Natural killer cell treated with Interleukin-12 subunit alpha and Interleukin-12 subunit beta and Interleukin-15 and Interleukin-18, amount 100 ng/mL, for 72 hours (primary cell): ENCODE measurements around the gene FLVCR2. TPM values are rescaled to one million over a fixed set of nuclear protein-coding genes. Genes with fewer than 3 reads are reported as not detected.

Experiments
- ATAC-seq, 2 donors: fragments of 150-1000 bp; cut with Tn5 transposase in 1 of 2; sonication (Bioruptor Pico), chemical (Tn5 transposase) in 1 of 2; 2 replicates each; pipeline ENCODE4 v1.10.0; 2021
- DNase-seq: peaks from one replicate; pipeline ENCODE4 v3.0.0; 2022; ENCODE audit warnings: low spot score
- H3K27ac Mint-ChIP-seq, 2 donors: 1 replicate in 1 of 2; 2 replicates in 1 of 2; pipeline ENCODE4 v1.8.0; 2022; ENCODE audit warnings: mixed read lengths in 2 of 2, mild to moderate bottlenecking in 1 of 2, moderate library complexity in 1 of 2
- H3K27me3 Mint-ChIP-seq, 2 donors: 1 replicate in 1 of 2; 2 replicates in 1 of 2; pipeline ENCODE4 v1.8.0; 2022; ENCODE audit warnings: mixed read lengths in 2 of 2
- H3K36me3 Mint-ChIP-seq: one replicate; pipeline ENCODE4 v1.8.0; 2022; ENCODE audit warnings: mixed read lengths
- H3K4me1 Mint-ChIP-seq, 2 donors: 1 replicate in 1 of 2; 2 replicates in 1 of 2; pipeline ENCODE4 v1.8.0; 2022; ENCODE audit warnings: low read depth in 2 of 2, mixed read lengths in 2 of 2, mild to moderate bottlenecking in 1 of 2
- H3K4me3 Mint-ChIP-seq: one replicate; pipeline ENCODE4 v1.8.0; 2022; ENCODE audit warnings: mixed read lengths
- H3K9me3 Mint-ChIP-seq: 2 replicates; pipeline ENCODE4 v1.8.0; 2022; ENCODE audit warnings: mixed read lengths
- total RNA-seq, 2 donors: library from RNA; stranded (reverse); gene quantifications; one replicate each; pipeline ENCODE4 v1.2.3, GENCODE V29; 2022

Gene FLVCR2
- total RNA-seq, 2 donors from 2014 or later = 5.3 to 21.2 TPM

DNA sequence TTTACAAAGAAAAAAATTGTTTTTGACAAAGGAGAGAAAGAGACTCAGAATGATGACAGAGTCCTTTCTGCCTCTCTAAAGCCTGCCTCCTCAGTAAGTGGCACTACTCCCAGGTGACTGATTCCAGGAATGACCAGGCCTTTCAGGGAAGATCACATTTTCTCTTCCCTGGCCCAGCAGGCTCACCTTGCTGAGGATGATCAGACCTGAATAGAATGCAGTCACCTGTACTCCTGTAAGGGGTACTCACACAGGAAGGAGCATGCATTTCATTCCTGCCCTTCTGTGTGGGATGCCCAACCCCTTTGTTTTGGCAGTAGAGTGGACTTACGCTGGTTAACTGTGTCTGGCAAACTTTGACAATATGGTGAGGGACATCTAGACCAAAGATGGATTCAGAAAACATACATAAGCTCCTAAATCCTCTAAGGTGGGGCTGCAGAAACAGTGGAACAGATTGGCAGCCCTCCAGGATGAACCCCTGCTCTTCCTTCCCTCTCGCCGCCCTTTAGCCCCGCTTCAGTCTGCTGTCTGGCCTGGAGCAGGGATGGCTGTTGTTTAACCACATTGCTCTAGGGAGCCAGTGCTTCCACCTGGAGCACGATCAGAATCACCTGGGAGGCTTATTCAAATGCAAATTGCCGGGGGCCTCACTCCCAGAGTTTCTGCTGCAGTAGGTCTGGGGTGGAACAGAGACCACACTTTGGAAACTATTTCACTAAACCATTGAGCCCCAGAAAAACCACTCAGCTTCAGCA is 52.5 kb downstream of the FLVCR2 start:
- Mint-ChIP-seq H3K27ac (no peak overlapping the region), H3K36me3 (no peaks in the 10 kb centered on the region)

DNA sequence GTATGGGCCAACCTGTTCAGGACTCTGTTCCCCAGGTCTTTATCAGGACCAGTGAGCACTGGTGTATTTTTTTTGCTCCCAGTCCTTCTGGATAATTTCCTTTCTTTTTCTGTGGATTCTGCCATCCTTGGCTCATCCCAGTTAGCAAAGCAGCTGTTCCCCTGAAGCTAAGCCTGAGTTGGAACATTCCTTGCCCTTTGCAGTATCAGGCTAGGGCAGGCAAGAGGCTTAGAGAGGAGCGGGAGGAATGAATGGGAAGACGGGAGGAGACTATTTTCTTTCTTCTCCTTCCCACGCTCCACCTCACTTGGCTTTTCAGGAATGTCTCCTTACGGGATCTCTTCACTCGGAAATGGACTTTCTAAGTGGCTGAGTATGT is 53.0 kb downstream of the FLVCR2 start:
- DNase-seq = no peak
- no peak for ATAC-seq
- Mint-ChIP-seq H3K9me3 (no peaks in the 10 kb centered on the region), H3K27me3 (no peaks in the 10 kb centered on the region), H3K4me1 (no peaks in the 10 kb centered on the region), H3K36me3 (no peaks in the 10 kb centered on the region), H3K27ac (no peak overlapping the region), H3K4me3 (no peak overlapping the region)

More for the DNA sequence above, 52.5 kb downstream of the FLVCR2 start:
- no peak for ATAC-seq
- Mint-ChIP-seq H3K27me3 (no peaks in the 10 kb centered on the region), H3K9me3 (no peaks in the 10 kb centered on the region), H3K4me3 (no peak overlapping the region), H3K4me1 (no peaks in the 10 kb centered on the region)
- DNase-seq = no peak

DNA sequence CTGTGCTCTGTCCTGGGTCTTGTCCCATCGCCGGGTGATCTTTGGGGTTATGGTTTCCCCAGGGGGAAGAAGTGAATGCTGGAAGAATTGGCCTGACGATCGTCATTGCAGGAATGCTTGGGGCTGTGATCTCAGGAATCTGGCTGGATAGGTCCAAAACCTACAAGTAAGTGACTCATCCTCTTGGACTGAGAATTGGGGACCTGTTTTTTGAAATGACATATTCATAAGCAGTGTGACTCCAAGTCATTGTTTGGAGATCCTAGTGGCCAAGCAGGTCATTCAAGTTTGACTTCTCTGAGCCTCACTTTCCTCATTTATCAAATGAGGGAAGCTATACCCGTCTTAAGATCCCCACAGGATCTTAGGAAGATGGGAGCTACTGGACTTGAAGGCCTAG is 56.4 kb downstream of the FLVCR2 start:
- H3K4me3 Mint-ChIP-seq = no peak overlapping the region
- H3K27ac Mint-ChIP-seq = no peak overlapping the region
- no peaks in the 10 kb centered on the region for H3K27me3 Mint-ChIP-seq
- ATAC-seq (no peak), DNase-seq (no peak)
- no peaks in the 10 kb centered on the region for H3K9me3 Mint-ChIP-seq
- H3K4me1 Mint-ChIP-seq = no peaks in the 10 kb centered on the region
- H3K36me3 Mint-ChIP-seq = no peaks in the 10 kb centered on the region

DNA sequence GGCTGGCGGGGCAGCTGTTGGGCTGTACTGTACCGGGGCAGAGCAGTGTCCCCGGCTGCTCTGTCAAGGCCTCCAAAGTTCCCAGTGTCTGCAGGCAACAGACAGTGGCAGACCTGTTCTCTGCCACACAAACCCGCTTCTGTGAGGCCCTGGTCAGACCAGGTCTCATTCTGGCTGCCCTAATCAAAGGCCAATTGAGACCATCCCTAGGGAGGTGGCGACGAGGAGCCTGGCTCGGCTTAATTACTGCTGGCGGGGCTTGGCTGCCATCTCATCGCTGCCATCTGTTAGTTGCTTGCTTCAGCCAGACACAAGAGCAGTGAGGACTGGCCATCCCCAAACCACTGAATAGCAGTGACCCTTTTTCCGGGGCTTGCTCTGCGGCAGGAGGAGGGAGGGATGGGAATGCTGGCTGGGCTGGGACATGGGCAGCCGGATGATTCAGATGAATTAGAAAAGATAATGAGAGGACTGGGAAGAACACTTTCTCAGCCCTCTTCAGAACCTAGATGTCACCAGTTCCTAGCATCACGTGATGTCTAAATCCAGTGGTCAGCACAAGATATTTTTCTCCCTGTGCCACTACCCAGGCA is 57.8 kb downstream of the FLVCR2 start:
- Mint-ChIP-seq H3K36me3 (no peaks in the 10 kb centered on the region), H3K4me1 (no peaks in the 10 kb centered on the region), H3K9me3 (no peaks in the 10 kb centered on the region)

DNA sequence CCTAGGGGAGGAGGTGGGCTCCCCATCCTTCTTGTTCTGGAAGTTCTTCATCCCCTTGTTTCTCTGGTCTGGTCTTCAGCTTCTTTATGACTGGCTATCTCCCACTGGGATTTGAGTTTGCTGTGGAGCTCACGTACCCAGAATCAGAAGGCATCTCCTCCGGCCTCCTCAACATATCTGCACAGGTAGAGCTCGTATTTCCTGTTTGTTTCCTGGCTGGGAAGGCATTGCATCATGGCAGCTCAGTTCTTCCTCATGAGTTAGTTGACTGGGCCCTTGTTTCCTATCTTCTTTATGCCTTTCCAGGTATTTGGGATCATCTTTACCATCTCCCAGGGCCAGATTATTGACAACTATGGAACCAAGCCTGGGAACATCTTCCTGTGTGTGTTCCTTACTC is 62.5 kb downstream of the FLVCR2 start:
- Mint-ChIP-seq H3K27me3 (no peaks in the 10 kb centered on the region), H3K4me1 (no peaks in the 10 kb centered on the region), H3K36me3 (no peaks in the 10 kb centered on the region), H3K27ac (no peak overlapping the region), H3K4me3 (no peak overlapping the region), H3K9me3 (no peaks in the 10 kb centered on the region)
- DNase-seq (no peak), ATAC-seq (no peak)

More for the DNA sequence above, 57.8 kb downstream of the FLVCR2 start:
- Mint-ChIP-seq H3K27me3 (no peaks in the 10 kb centered on the region), H3K4me3 (no peak overlapping the region), H3K27ac (no peak overlapping the region)
- DNase-seq (no peak), ATAC-seq (no peak)

DNA sequence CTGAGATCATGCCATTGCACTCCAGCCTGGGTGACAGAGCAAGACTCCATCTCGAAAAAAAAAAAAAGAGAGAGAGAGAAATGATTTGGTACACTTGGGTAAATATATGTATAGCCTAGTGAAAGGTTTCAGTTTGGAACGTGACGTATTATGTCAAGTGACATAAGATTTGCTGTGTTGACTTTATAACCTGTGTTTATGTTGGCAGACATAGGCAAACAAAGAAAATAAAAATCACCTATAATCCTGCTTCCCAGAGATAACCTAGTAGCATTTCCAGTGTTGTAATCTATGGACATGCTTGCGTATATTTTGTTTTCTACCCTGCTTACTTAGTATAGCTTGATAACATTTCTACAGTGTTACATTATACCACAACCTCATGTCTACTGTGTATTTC is 65.6 kb downstream of the FLVCR2 start:
- H3K27ac Mint-ChIP-seq = no peak overlapping the region
- peaks cover 5% of the 10 kb centered on the region for H3K36me3 Mint-ChIP-seq
- H3K4me3 Mint-ChIP-seq = no peak overlapping the region
- no peak for ATAC-seq
- H3K4me1 Mint-ChIP-seq = no peaks in the 10 kb centered on the region
- H3K27me3 Mint-ChIP-seq = no peaks in the 10 kb centered on the region
- no peak for DNase-seq
- no peaks in the 10 kb centered on the region for H3K9me3 Mint-ChIP-seq

DNA sequence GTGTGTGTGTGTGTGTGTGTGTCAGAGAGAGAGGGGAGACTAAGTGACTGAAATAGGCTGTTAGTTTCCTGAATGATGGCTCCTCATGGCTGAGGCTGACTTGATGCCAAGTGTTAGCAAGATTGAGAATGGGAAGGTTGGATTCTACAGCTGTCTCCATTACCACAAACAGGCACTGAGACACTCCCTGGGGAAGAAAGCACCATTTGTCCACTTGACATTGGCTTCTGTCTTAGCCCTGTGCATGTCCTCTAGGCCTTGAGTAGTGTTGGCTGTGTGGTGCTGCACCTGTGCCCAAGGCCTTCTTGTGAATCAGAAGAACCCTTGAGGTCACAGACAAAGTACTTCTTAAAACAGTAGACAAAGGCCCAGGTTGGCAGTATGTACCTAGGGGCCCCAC is 66.6 kb downstream of the FLVCR2 start:
- Mint-ChIP-seq H3K36me3 (peaks cover 12% of the 10 kb centered on the region), H3K4me1 (no peaks in the 10 kb centered on the region), H3K9me3 (no peaks in the 10 kb centered on the region), H3K27ac (no peak overlapping the region), H3K4me3 (no peak overlapping the region), H3K27me3 (no peaks in the 10 kb centered on the region)
- no peak for DNase-seq
- ATAC-seq = no peak

DNA sequence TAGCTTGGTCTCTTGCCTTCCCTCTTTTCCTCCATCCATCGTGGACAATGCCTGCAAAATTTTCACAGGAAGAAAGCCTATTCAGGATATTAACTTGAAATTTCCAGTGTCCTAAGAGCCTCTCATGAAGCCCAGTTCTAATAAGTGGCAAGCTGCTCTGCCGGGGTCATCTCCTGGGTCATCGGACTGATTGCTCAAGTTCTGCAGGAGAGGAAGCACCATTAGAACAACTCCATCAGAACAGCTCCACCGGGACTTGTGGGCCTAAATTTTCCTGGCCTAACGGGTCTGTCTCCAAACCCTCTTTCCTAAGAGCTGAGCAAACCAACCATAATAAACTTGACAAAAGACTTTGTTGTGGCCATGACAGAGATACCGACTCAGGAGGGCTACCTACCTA is 68.3 kb downstream of the FLVCR2 start:
- no peak overlapping the region for H3K4me3 Mint-ChIP-seq
- H3K27ac Mint-ChIP-seq = no peak overlapping the region
- no peaks in the 10 kb centered on the region for H3K4me1 Mint-ChIP-seq
- DNase-seq (no peak), ATAC-seq (no peak)
- H3K27me3 Mint-ChIP-seq = no peaks in the 10 kb centered on the region
- peaks cover 23% of the 10 kb centered on the region for H3K36me3 Mint-ChIP-seq
- H3K9me3 Mint-ChIP-seq = no peaks in the 10 kb centered on the region

DNA sequence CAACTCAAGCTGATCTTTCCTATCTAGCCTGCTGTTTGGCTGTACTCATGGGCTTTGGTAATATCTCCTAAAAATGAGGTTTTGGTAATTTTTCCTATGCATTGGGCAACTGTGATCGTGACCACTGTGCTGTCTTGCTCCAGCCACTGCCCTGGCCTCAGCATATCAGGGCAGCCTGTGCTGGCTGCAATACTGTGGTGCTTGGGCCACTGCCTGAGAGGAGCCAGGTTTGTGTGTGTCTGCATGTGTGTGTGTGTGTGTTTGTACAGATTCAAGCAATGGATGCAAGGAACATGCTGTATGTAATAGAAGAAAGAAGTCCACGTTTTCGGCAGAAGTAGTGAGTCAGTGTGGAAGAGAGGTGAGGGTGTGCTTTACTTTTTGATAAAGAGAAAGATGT is 69.2 kb downstream of the FLVCR2 start:
- H3K27ac Mint-ChIP-seq = no peak overlapping the region
- peaks cover 23% of the 10 kb centered on the region for H3K36me3 Mint-ChIP-seq
- no peak for DNase-seq
- ATAC-seq = no peak
- H3K4me3 Mint-ChIP-seq = no peak overlapping the region
- H3K9me3 Mint-ChIP-seq = no peaks in the 10 kb centered on the region
- no peaks in the 10 kb centered on the region for H3K27me3 Mint-ChIP-seq
- H3K4me1 Mint-ChIP-seq = no peaks in the 10 kb centered on the region

DNA sequence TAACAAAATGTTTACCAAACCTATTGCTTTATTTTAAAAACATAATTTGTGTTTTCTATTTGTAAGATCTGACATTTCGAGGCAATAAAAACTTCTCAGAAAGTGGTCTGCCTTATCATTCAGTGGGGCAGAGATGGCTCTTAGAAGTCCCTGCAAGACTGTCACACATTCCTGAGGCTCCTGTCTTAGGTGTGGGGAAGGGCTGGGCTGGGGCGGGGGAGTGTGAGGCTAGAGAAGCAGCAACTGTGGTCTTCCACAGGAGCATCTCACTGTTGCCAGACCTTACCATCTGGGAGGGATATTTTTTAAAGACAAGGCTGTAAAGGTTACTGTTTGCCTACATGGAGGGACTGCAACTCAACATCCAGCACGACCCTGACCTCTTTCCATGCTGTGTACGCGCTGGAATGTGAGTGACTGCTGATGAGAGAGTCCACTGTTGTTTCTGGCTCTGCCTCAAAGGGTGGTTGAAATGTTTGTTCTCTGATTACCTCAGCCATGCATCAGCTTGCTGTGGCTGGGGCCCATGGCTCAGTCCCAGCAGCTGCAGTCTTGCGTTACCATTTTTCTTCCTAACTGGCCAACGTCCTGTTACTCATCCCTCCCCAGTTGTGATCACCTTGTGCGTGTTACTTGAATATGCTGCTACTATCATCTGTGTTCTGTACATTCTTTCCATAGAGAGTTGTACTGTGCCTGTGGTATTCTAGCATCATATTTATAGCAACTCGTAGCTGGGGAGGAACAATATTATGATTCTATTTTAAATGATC is 69.8 kb downstream of the FLVCR2 start:
- no peak for DNase-seq
- Mint-ChIP-seq H3K36me3 (peaks cover 23% of the 10 kb centered on the region), H3K4me3 (no peak overlapping the region), H3K9me3 (no peaks in the 10 kb centered on the region), H3K27ac (no peak overlapping the region), H3K27me3 (no peaks in the 10 kb centered on the region), H3K4me1 (no peaks in the 10 kb centered on the region)
- no peak for ATAC-seq

DNA sequence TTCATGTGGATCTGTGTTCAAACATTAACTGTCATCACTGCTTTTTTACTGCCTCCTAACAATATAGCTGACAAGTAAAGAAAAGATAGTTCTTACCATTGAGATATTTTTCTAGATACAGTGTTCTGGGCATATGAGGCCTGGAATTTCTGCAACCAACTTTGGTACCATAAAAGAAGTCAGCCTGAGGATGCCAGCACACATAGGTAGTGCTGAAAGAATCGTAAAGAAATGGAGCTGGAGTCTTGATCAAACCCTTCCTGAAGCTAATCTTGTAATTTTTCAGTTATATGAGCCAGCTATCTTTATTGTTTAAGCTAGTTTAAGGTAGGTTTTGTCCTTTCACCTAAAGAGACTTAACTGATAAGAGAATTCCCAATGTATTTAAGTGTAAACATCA is 70.9 kb downstream of the FLVCR2 start:
- H3K9me3 Mint-ChIP-seq = no peaks in the 10 kb centered on the region
- H3K27ac Mint-ChIP-seq = no peak overlapping the region
- no peaks in the 10 kb centered on the region for H3K27me3 Mint-ChIP-seq
- peaks cover 0 to 4% of the 10 kb centered on the region in 2 donors for H3K4me1 Mint-ChIP-seq
- no peak for ATAC-seq
- no peak for DNase-seq
- peaks cover 23% of the 10 kb centered on the region for H3K36me3 Mint-ChIP-seq
- H3K4me3 Mint-ChIP-seq = no peak overlapping the region

DNA sequence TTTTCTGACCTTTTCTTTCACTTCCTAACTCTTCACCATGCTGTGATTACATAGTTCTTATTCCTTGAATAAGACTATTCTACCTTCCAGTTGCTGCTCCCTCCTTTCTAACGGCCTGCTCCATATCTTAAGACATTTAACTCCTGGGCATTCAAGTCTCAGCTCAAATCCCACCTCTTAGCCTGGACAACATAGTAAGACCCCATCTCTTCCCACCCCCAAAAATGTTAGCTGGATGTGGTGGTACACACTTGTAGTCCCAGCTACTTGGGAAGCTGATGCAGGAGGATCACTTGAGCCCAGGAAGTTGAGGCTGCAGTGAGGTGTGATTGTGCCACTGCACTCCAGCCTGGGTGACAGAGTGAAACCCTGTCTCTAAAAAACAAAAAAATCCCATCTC is 71.4 kb downstream of the FLVCR2 start:
- no peak for ATAC-seq
- no peak for DNase-seq
- Mint-ChIP-seq H3K36me3 (peaks cover 23% of the 10 kb centered on the region), H3K27me3 (no peaks in the 10 kb centered on the region), H3K4me3 (no peak overlapping the region), H3K9me3 (no peaks in the 10 kb centered on the region), H3K4me1 (peaks cover 0 to 5% of the 10 kb centered on the region in 2 donors), H3K27ac (no peak overlapping the region)

DNA sequence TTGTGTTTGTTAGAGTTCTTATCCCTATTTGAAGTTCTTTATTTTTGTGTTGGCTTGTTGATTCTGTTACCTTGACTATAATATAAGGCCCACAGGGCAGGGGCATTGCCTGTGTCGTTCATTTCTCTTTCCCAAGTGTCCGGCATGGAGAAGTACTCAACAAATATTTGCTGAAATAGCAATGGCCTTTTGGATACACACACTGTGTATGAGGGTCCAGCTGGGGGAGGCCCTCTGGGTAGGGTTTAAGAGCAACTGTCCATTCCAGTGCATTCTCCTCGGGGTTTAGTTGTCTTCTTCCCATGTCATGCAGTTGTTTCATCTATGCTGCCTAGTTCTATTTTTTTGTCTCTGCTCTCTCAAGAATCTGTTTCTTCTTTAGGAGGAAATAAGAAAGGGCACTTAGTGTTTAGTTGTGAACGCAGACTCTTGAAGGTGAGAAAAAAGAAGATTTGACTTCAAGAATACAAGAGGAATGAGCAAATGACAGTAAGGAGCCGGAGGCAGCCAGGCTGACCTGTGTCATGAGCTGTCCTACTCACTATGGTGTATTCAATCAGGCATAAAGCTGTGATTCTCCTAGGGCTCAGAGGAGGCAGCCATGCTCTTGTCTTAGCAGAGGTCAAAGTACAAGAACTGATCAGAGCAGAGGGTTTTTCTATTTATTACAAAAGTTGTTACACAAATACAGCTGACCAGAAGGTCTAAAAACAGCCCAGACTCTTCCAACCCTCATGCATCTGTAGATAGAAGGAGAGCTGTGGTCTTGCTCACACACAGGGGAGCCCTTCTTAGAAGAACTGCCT is 72.0 kb downstream of the FLVCR2 start:
- H3K36me3 Mint-ChIP-seq = peaks cover 23% of the 10 kb centered on the region
- H3K27me3 Mint-ChIP-seq = no peaks in the 10 kb centered on the region
- no peak overlapping the region for H3K27ac Mint-ChIP-seq
- H3K9me3 Mint-ChIP-seq = no peaks in the 10 kb centered on the region
- no peak for DNase-seq
- peaks cover 0 to 5% of the 10 kb centered on the region in 2 donors for H3K4me1 Mint-ChIP-seq
- ATAC-seq = no peak
- no peak overlapping the region for H3K4me3 Mint-ChIP-seq
